Neural cell (in vitro differentiated cells): ENCODE measurements around the gene NEUROD4.

Source experiments
- EP300 ChIP-seq: fragments of 450-650 bp; conservative IDR thresholded peaks from 2 replicates; pipeline ENCODE4 v1.6.1; 2014; ENCODE audit warnings: antibody characterized with exemption, mild to moderate bottlenecking, moderate library complexity; ENCODE audit not compliant: poor library complexity, severe bottlenecking
- EZH2 ChIP-seq: fragments of 200-600, 300-800 bp; shearing (Covaris generic), sonication (generic); IDR thresholded peaks from 2 replicates; pipeline ENCODE4 v1.6.1; 2014; ENCODE audit warnings: antibody characterized with exemption, low read length, borderline replicate concordance, mild to moderate bottlenecking; ENCODE audit not compliant: insufficient read depth, poor library complexity, severe bottlenecking
- MXI1 ChIP-seq: fragments of 450-650 bp; conservative IDR thresholded peaks from 2 replicates; pipeline ENCODE4 v1.6.1; 2014; ENCODE audit warnings: antibody characterized with exemption, mild to moderate bottlenecking; ENCODE audit not compliant: poor library complexity, severe bottlenecking
- POLR2AphosphoS5 ChIP-seq: IDR thresholded peaks from 2 replicates; pipeline ENCODE4 v1.6.1; 2012
- RAD21 ChIP-seq: fragments of 450-650 bp; conservative IDR thresholded peaks from 2 replicates; pipeline ENCODE4 v1.6.1; 2014; ENCODE audit warnings: antibody characterized with exemption, mild to moderate bottlenecking, moderate library complexity
- REST ChIP-seq: IDR thresholded peaks from 2 replicates; pipeline ENCODE4 v1.6.1; 2012; ENCODE audit warnings: borderline replicate concordance
- SMC3 ChIP-seq: fragments of 450-650 bp; conservative IDR thresholded peaks from 2 replicates; pipeline ENCODE4 v1.6.1; 2014; ENCODE audit warnings: antibody characterized with exemption, mild to moderate bottlenecking, moderate library complexity; ENCODE audit not compliant: poor library complexity
- TF ChIP-seq, protein P1 (sequence below): fragments of 450-650 bp; IDR thresholded peaks from 2 replicates; pipeline ENCODE4 v1.5.1; 2014; ENCODE audit warnings: antibody characterized with exemption, mild to moderate bottlenecking, moderate library complexity; ENCODE audit not compliant: poor library complexity, severe bottlenecking

GRCh38 chr12:55061024-55061423, 41.2 kb downstream of the NEUROD4 start:
- TF ChIP-seq MXI1: no peak
- TF ChIP-seq, protein P1, sequence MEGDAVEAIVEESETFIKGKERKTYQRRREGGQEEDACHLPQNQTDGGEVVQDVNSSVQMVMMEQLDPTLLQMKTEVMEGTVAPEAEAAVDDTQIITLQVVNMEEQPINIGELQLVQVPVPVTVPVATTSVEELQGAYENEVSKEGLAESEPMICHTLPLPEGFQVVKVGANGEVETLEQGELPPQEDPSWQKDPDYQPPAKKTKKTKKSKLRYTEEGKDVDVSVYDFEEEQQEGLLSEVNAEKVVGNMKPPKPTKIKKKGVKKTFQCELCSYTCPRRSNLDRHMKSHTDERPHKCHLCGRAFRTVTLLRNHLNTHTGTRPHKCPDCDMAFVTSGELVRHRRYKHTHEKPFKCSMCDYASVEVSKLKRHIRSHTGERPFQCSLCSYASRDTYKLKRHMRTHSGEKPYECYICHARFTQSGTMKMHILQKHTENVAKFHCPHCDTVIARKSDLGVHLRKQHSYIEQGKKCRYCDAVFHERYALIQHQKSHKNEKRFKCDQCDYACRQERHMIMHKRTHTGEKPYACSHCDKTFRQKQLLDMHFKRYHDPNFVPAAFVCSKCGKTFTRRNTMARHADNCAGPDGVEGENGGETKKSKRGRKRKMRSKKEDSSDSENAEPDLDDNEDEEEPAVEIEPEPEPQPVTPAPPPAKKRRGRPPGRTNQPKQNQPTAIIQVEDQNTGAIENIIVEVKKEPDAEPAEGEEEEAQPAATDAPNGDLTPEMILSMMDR: no peak
- no peak for TF ChIP-seq SMC3
- no peak for TF ChIP-seq RAD21
- TF ChIP-seq POLR2AphosphoS5: no peak
- no peak for TF ChIP-seq EZH2
- TF ChIP-seq EP300: no peak
- no peak for TF ChIP-seq REST
